ENCODE measurements around the gene MICU2. TPM values are rescaled to one million over a fixed set of nuclear protein-coding genes. Genes with fewer than 3 reads are reported as not detected.

Gene MICU2
- total and polyA plus RNA-seq, 10 of the 15 experiments (the other 5 are each of a cell fraction or from before 2014, with no cell fraction given), result 17.7 to 56.6 (median 43.8) TPM

- in situ Hi-C loops (cut with MboI), result loop anchor here (25.0 kb wide), 1 partner anchor 1149 kb away; no protein-coding TSS in a partner anchor
- CTCF ChIA-PET, result interaction anchor here (0.6 to 4.7 kb wide), 43 partner anchors 8 to 1382 kb away, joined by 3 to 35 read pairs (median 4); partner anchors contain the start of gene FGF9
- Histone ChIP-seq H3K36me3 (ENCODE audit: control insufficient read depth in 2 of 2, insufficient read depth in 2 of 2, low read length in 1 of 2) (no peaks in the 10 kb centered on the region), H3K27ac (ENCODE audit: control insufficient read depth, insufficient read depth) (no peak overlapping the region), H4K20me1 (ENCODE audit: control insufficient read depth, insufficient read depth) (no peaks in the 10 kb centered on the region), H3K27me3 (replicated peaks in 1 of 2; ENCODE audit: control insufficient read depth in 2 of 2, insufficient read depth in 2 of 2, low read length in 1 of 2) (no peaks in the 10 kb centered on the region), H3K4me2 (ENCODE audit: control insufficient read depth, insufficient read depth) (no peak overlapping the region), H3K79me2 (ENCODE audit: control insufficient read depth, insufficient read depth, low read length) (no peaks in the 10 kb centered on the region), H3K4me1 (ENCODE audit: control insufficient read depth, insufficient read depth, low read length) (no peaks in the 10 kb centered on the region), H3K9me3 (replicated peaks; ENCODE audit: control insufficient read depth, insufficient read depth, low read length) (no peaks in the 10 kb centered on the region), H3K9ac (ENCODE audit: control insufficient read depth, insufficient read depth, low read length) (no peak overlapping the region), H3K4me3 (no peak overlapping the region), H2AFZ (ENCODE audit: control insufficient read depth, low read depth, low read length) (no peak overlapping the region)
- ATAC-seq, result peak; percentile 79
- POLR2A ChIA-PET, result no interaction called here
- TF ChIP-seq IKZF2 (IDR thresholded peaks at IDR 0.05), result no peak
- peak; percentile 84 for TF ChIP-seq SMC3 (IDR thresholded peaks at IDR 0.05; ENCODE audit: borderline replicate concordance, low read length)
- no peak for TF ChIP-seq SIX5 (IDR thresholded peaks at IDR 0.05; ENCODE audit: low read depth, low read length, severe bottlenecking)
- peak; percentile 86 for TF ChIP-seq SPI1 (IDR thresholded peaks at IDR 0.05; ENCODE audit: borderline replicate concordance, insufficient read depth, low read depth, low read length)
- TF ChIP-seq RAD21 (IDR thresholded peaks at IDR 0.05; ENCODE audit: insufficient read depth, low read depth, low read length), result peak; percentile 78
- TF ChIP-seq CTCF (IDR thresholded peaks at IDR 0.05 in 2 of 3, conservative IDR thresholded peaks at IDR 0.05 in 1 of 3; ENCODE audit: control insufficient read depth in 2 of 3, extremely low read depth in 1 of 3, insufficient read depth in 1 of 3, low read depth in 3 of 3, low read length in 3 of 3), result peak; percentile 58 to 67 (median 65)
- RAD21 ChIA-PET (ENCODE audit: unreplicated experiment), result interaction anchor here (0.5 to 4.2 kb wide), 18 partner anchors 12 to 1382 kb away, joined by 3 to 35 read pairs (median 4); no protein-coding TSS in a partner anchor
- 13% methylated on average over 6 of the region's 6 CpGs for WGBS (ENCODE audit: insufficient coverage, insufficient replicate concordance, low lambda C conversion rate, missing lambda C conversion rate)
- intact Hi-C loops (cut with micrococcal nuclease; ENCODE audit: unreplicated experiment), result loop anchor here (1.0 to 10.0 kb wide), 5 partner anchors 116 to 1159 kb away; no protein-coding TSS in a partner anchor
- no peak for DNase-seq (ENCODE audit: low read depth, low spot score)
- peak; percentile 95 for FAIRE-seq
- SMC1A ChIA-PET (ENCODE audit: uncharacterized antibody, unreplicated experiment), result interaction anchor here (0.5 to 2.7 kb wide), 28 partner anchors 8 to 1683 kb away, joined by 3 to 36 read pairs (median 3); partner anchors contain the start of gene MICU2
- no TSS peak for BruUV-seq (replicated peaks)
Observed at GRCh38 chr13:21638319-21639282, 34.6 kb upstream of the MICU2 start.

All from GM12878 (cell line).